Hematopoietic multipotent progenitor cell (in vitro differentiated cells): ENCODE data around the gene GREB1L. TPM values are rescaled to one million over a fixed set of nuclear protein-coding genes. Genes with fewer than 3 reads are reported as not detected.

Experiments
- DNase-seq, 3 donors: peaks; one replicate each; pipeline ENCODE4 v3.0.0-alpha.2; 2011 to 2015; ENCODE audit warnings: low read depth in 2 of 3, low spot score in 2 of 3
- total RNA-seq: library from RNA; depleted of rRNA; stranded (reverse); fragments of >200 nt; gene quantifications from one replicate; pipeline ENCODE4 v1.2.3, GENCODE V29; 2012

GREB1L gene
- total RNA-seq, 1 donor, result not detected

- no peak for DNase-seq
Observed at GRCh38 chr18:21472741-21473140, 230.7 kb downstream of the GREB1L start.

- DNase-seq, result no peak
Observed at GRCh38 chr18:21474621-21475020, 232.6 kb downstream of the GREB1L start.

GRCh38 chr18:21479721-21480120 lies 237.7 kb downstream of the GREB1L start:
- no peak for DNase-seq

- no peak for DNase-seq
Observed at GRCh38 chr18:21481739-21482138, 239.7 kb downstream of the GREB1L start.

- DNase-seq, result no peak
Observed at GRCh38 chr18:21483051-21483450, 241.0 kb downstream of the GREB1L start.

GRCh38 chr18:21484851-21485636 lies 243.0 kb downstream of the GREB1L start:
- no peak for DNase-seq

GRCh38 chr18:21486905-21487437 lies 244.9 kb downstream of the GREB1L start:
- no peak for DNase-seq

- DNase-seq, result peak in 2 of 3 donors; percentile 26 to 50
Observed at GRCh38 chr18:21489119-21489750, 247.2 kb downstream of the GREB1L start.

- no peak for DNase-seq
Observed at GRCh38 chr18:21489919-21490495, 248.0 kb downstream of the GREB1L start.

GRCh38 chr18:21490748-21491147 lies 248.7 kb downstream of the GREB1L start:
- no peak for DNase-seq

GRCh38 chr18:21496277-21496835 lies 254.3 kb downstream of the GREB1L start:
- no peak for DNase-seq

- no peak for DNase-seq
Observed at GRCh38 chr18:21499997-21500396, 258.0 kb downstream of the GREB1L start.

GRCh38 chr18:21502661-21503060 lies 260.6 kb downstream of the GREB1L start:
- DNase-seq, result no peak

- DNase-seq, result no peak
Observed at GRCh38 chr18:21507913-21508701, 266.1 kb downstream of the GREB1L start.

- no peak for DNase-seq
Observed at GRCh38 chr18:21509062-21509461, 267.0 kb downstream of the GREB1L start.

GRCh38 chr18:21513292-21513691 lies 271.3 kb downstream of the GREB1L start:
- no peak for DNase-seq

GRCh38 chr18:21513741-21514140 lies 271.7 kb downstream of the GREB1L start:
- DNase-seq, result no peak

GRCh38 chr18:21522530-21522929 lies 280.5 kb downstream of the GREB1L start:
- no peak for DNase-seq

- DNase-seq, result no peak
Observed at GRCh38 chr18:21525916-21526315, 283.9 kb downstream of the GREB1L start.

- DNase-seq, result no peak
Observed at GRCh38 chr18:21526463-21526862, 284.4 kb downstream of the GREB1L start.

GRCh38 chr18:21534327-21534726 lies 292.3 kb downstream of the GREB1L start:
- no peak for DNase-seq
